ENCODE data around the gene TMBIM4. TPM values are rescaled to one million over a fixed set of nuclear protein-coding genes. Genes with fewer than 3 reads are reported as not detected.

Gene TMBIM4
- total RNA-seq, 6 experiments from 2014 or later = 72.3 to 88.9 (median 77.7) TPM

GRCh38 chr12:66206141-66206540 lies 36.3 kb upstream of the TMBIM4 start:
- ATAC-seq (no peak), DNase-seq (no peak)
- Histone ChIP-seq H3K36me3 (no peaks in the 10 kb centered on the region), H3K27ac (no peak overlapping the region), H3K9me3 (no peaks in the 10 kb centered on the region), H3K4me1 (no peaks in the 10 kb centered on the region), H3K27me3 (no peaks in the 10 kb centered on the region), H3K4me3 (no peak overlapping the region)
- no peak for TF ChIP-seq POLR2A (IDR thresholded peaks at IDR 0.05)
- TF ChIP-seq, protein P1, sequence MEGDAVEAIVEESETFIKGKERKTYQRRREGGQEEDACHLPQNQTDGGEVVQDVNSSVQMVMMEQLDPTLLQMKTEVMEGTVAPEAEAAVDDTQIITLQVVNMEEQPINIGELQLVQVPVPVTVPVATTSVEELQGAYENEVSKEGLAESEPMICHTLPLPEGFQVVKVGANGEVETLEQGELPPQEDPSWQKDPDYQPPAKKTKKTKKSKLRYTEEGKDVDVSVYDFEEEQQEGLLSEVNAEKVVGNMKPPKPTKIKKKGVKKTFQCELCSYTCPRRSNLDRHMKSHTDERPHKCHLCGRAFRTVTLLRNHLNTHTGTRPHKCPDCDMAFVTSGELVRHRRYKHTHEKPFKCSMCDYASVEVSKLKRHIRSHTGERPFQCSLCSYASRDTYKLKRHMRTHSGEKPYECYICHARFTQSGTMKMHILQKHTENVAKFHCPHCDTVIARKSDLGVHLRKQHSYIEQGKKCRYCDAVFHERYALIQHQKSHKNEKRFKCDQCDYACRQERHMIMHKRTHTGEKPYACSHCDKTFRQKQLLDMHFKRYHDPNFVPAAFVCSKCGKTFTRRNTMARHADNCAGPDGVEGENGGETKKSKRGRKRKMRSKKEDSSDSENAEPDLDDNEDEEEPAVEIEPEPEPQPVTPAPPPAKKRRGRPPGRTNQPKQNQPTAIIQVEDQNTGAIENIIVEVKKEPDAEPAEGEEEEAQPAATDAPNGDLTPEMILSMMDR (IDR thresholded peaks at IDR 0.05) = no peak
- WGBS (ENCODE audit: insufficient coverage, low coverage, low lambda C conversion rate, missing lambda C conversion rate) = 55% methylated on average over 1 of the region's 1 CpG
- intact Hi-C loops (cut with DNase I) = no loop called here

DNA sequence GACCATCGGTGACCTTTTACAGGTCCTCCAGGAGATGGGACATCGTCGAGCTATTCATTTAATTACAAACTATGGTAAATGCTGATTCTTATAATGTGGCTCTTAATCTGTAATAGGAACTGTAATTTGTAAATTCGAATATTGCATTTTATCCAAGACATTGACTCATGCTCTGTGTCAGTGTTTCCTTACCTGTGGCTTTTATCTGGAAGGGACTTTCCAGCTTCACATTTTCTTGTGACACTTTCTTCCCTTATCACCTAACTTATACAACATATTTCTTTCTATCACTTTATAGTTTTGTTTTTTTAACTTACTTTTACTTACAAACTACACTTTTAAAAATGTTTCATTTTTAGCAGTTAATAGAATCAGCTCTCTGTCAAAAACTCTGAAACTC lies 34.0 kb upstream of the TMBIM4 start:
- no peak for DNase-seq
- Histone ChIP-seq H3K36me3 (no peaks in the 10 kb centered on the region), H3K4me1 (no peaks in the 10 kb centered on the region), H3K4me3 (no peak overlapping the region), H3K27me3 (no peaks in the 10 kb centered on the region), H3K9me3 (no peaks in the 10 kb centered on the region), H3K27ac (no peak overlapping the region)
- TF ChIP-seq, protein P1 (IDR thresholded peaks at IDR 0.05) = no peak
- TF ChIP-seq POLR2A (IDR thresholded peaks at IDR 0.05) = no peak
- intact Hi-C loops (cut with DNase I) = no loop called here
- no peak for ATAC-seq
- WGBS (ENCODE audit: insufficient coverage, low coverage, low lambda C conversion rate, missing lambda C conversion rate) = 42% methylated on average over 4 of the region's 4 CpGs

- ATAC-seq (no peak), DNase-seq (no peak)
- intact Hi-C loops (cut with DNase I) = no loop called here
- Histone ChIP-seq H3K4me3 (no peak overlapping the region), H3K27me3 (no peaks in the 10 kb centered on the region), H3K4me1 (no peaks in the 10 kb centered on the region), H3K27ac (no peak overlapping the region), H3K36me3 (no peaks in the 10 kb centered on the region), H3K9me3 (peaks cover 0 to 2% (median 0%) of the 10 kb centered on the region in 4 donors)
- TF ChIP-seq POLR2A (IDR thresholded peaks at IDR 0.05) = no peak
- TF ChIP-seq, protein P1 (IDR thresholded peaks at IDR 0.05) = no peak
These were observed 30.2 kb upstream of the TMBIM4 start for GRCh38 chr12:66199831-66200509.

DNA sequence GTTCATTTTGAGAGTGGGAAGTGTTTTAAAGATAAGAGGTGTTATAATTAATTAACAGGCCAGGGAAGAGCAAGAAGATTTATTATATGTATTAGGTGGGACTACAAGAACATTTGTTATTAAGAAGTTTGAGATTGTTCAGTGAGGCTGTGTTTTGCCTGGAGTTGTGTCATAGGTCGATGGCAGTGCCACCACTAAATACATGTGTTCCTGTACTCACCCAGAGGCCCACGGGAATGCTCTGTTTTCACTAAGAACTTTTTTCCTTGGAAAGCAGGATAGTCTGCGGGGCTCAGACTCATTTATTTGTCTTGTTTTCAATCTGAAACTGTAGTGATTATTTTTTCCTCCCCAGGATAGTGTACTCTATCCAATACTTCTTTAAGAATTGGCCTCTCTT lies 29.3 kb upstream of the TMBIM4 start:
- Histone ChIP-seq H3K4me1 (no peaks in the 10 kb centered on the region), H3K27ac (no peak overlapping the region), H3K27me3 (no peaks in the 10 kb centered on the region), H3K4me3 (no peak overlapping the region), H3K36me3 (no peaks in the 10 kb centered on the region), H3K9me3 (peaks cover 0 to 2% (median 0%) of the 10 kb centered on the region in 4 donors)
- DNase-seq (no peak), ATAC-seq (no peak)
- intact Hi-C loops (cut with DNase I) = no loop called here
- TF ChIP-seq POLR2A (IDR thresholded peaks at IDR 0.05) = no peak
- TF ChIP-seq, protein P1 (IDR thresholded peaks at IDR 0.05) = no peak
- 53% methylated on average over 3 of the region's 3 CpGs for WGBS (ENCODE audit: insufficient coverage, low coverage, low lambda C conversion rate, missing lambda C conversion rate)

All from right lobe of liver (tissue), 6 donors.